Muscle layer of duodenum (tissue), 2 donors: ENCODE results near the gene CAVIN2.

Experiments
- H3K27ac ChIP-seq: one replicate; pipeline ENCODE4 v1.7.0; 2013; ENCODE audit warnings: mild to moderate bottlenecking, low read length
- H3K27me3 ChIP-seq: one replicate; pipeline ENCODE4 v1.7.0; 2013; ENCODE audit warnings: low read depth, mild to moderate bottlenecking, control low read depth, low read length
- H3K36me3 ChIP-seq, 2 donors: one replicate each; pipeline ENCODE4 v1.7.0; 2013; ENCODE audit warnings: low read length in 2 of 2, control low read depth in 1 of 2, mild to moderate bottlenecking in 1 of 2; ENCODE audit not compliant: insufficient read depth in 2 of 2, control insufficient read depth in 1 of 2
- H3K4me1 ChIP-seq, 2 donors: one replicate each; pipeline ENCODE4 v1.7.0; 2013; ENCODE audit warnings: low read length in 2 of 2, mild to moderate bottlenecking in 2 of 2, control low read depth in 1 of 2, moderate library complexity in 1 of 2; ENCODE audit not compliant: insufficient read depth in 2 of 2, control insufficient read depth in 1 of 2
- H3K4me3 ChIP-seq, 2 donors: one replicate each; pipeline ENCODE4 v1.7.0; 2013; ENCODE audit warnings: low read length in 2 of 2, low read depth in 1 of 2, mild to moderate bottlenecking in 1 of 2
- H3K9me3 ChIP-seq, 2 donors: one replicate each; pipeline ENCODE4 v1.7.0; 2013; ENCODE audit warnings: low read length in 2 of 2, control low read depth in 1 of 2, mild to moderate bottlenecking in 1 of 2; ENCODE audit not compliant: control insufficient read depth in 1 of 2
- donor health status: healthy.

The CAVIN2 gene

DNA sequence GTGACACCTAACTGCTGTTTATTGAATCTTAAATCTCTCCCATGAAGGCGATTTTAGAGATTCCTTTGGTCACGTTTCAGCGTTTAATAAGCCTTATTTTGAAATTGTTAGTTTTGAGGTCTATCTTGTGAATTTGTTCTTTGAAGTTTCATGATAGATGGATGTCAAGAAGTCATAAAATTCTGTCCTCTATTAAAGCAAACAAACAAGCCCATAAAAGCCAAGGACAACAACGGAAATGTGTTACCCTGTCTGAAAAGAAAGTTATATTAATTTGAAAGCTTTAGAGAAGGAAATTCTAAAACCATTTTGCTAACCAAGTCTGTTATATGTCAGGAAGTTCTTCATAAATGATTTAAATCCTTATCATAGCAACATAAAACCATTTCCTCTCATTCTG, 7.0 kb upstream of the CAVIN2 start:
- Histone ChIP-seq H3K4me3 (no peak overlapping the region), H3K36me3 (no peaks in the 10 kb centered on the region), H3K4me1 (no peaks in the 10 kb centered on the region), H3K27ac (no peak overlapping the region), H3K27me3 (no peaks in the 10 kb centered on the region), H3K9me3 (no peaks in the 10 kb centered on the region)

DNA sequence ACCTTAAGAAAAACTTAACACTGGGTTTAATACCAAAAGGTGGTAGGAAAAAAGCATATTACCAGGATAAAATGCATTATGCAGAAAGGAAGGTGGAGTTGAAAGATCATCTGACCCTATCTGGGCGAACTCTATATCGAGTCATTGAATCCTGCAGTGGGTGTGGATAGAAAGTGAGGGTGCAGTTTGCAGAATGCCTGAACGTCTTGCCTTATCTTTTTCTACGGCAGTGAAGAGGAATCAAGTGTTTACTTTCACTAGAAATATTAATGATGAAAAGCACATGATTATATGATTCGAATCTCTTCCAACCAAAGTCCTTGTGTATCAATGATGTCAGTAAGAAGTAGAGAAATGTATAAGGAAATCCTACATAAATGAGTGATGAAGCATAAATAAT, 4.3 kb upstream of the CAVIN2 start:
- Histone ChIP-seq H3K9me3 (no peaks in the 10 kb centered on the region), H3K36me3 (no peaks in the 10 kb centered on the region), H3K4me1 (peaks cover 0 to 18% of the 10 kb centered on the region in 2 donors), H3K27me3 (no peaks in the 10 kb centered on the region), H3K4me3 (no peak overlapping the region), H3K27ac (no peak overlapping the region)

DNA sequence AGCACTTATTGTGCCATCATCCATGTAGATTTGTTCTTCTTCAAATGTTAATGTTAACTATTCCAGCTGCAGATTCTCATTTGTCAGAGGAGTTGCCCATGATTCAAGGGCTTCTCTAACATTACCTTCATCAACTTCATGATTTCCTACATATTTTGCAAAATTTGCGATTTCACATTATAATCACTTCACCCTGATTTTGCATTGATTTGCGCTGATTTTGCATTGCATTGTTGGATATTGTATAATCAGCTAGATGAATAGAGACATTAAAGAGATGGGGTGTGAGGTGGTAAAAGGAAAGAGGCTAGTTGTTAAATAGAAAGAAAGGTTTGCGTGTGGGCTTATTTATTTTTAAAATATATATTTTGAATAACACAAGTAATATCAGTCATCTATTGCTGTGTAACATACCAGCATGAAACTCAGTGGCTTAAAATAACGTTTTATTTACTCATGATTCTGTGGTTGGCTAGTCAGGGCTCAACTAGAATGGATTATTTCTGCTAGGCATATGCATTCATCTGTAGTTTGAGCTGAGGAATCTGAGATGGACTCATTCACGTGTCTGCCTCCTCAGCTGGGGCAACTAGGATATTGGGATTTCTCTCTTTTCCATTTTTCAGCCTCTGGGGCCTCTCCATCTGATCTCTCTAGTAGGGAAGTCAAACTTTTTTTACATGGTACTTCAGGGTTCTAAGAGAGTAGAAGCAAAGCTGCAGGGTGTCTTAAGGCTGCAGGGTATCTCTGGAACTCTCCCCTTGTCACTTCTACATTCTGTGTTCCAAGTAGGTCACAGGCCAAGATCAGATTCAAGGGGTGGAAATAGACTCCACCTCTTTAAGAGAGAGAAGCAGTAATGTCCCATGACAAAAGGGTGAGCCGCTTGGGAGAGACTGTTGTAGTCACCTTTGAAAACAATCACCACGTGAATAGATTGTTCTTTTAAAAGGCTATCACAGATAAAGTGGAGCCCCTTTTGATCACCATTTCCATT, 2.2 kb upstream of the CAVIN2 start:
- H3K36me3 ChIP-seq: no peaks in the 10 kb centered on the region
- H3K27ac ChIP-seq: no peak overlapping the region
- no peak overlapping the region for H3K4me3 ChIP-seq

DNA sequence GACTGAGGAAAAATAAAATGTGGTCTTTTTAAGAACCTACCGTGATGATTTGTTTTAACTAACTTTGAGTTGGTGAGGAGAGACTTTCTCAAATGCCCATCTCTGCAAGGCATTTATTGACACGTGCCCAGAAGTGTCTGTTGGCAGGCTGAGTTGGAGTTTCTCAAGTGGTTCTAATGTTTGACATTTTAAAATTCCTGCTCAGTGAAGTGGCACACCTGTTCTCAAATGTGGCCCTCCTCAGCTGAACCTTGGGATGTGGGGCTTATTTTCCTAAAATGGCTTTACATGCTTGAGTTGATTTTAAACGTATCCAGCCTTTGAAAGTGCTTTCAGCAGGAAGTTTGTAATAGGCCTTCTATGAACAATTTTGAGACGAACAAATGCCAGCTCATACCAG, 876 bp upstream of the CAVIN2 start:
- H3K27ac ChIP-seq: peak overlapping the region; percentile 14
- H3K36me3 ChIP-seq: no peaks in the 10 kb centered on the region
- peak overlapping the region in 1 of 2 donors; percentile 68 for H3K4me3 ChIP-seq
- no peaks in the 10 kb centered on the region for H3K27me3 ChIP-seq
- peaks cover 0 to 24% of the 10 kb centered on the region in 2 donors for H3K4me1 ChIP-seq
- H3K9me3 ChIP-seq: no peaks in the 10 kb centered on the region

More for the DNA sequence above, 2.2 kb upstream of the CAVIN2 start:
- H3K27me3 ChIP-seq: no peaks in the 10 kb centered on the region
- H3K9me3 ChIP-seq: no peaks in the 10 kb centered on the region
- H3K4me1 ChIP-seq: peaks cover 0 to 24% of the 10 kb centered on the region in 2 donors

DNA sequence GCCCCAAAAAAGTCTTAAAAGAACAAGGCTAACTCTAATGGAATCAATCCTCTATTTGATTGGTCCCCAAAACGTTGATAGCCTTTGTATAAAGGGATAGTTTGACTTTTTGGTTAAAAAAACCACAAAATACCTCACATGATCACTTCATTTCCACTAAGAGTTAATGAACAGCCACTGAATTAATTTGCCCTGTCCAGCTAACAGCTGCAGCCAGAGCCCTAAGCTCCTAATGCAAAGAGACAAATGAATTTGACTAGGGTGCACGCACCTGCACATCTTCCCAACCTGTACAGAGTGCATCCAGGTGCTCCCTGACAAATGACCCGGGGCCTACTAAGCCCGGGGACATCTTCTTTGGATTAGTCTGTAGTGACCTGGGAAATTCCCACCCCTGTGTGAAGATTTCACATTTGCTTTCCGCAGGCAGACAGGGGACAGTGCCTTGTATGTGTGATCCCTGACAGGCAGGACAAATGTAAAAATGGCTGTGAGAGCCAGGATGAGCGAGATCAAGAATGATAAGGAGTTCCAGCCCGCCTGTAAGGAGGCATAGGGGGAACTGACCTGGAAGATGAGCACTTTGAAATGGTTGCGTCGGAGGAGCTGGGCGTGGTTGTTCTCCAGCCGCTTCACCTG, 893 bp downstream of the CAVIN2 start:
- H3K27me3 ChIP-seq: no peaks in the 10 kb centered on the region
- peak overlapping the region; percentile 72 for H3K27ac ChIP-seq
- no peaks in the 10 kb centered on the region for H3K9me3 ChIP-seq
- H3K4me3 ChIP-seq: peak overlapping the region; percentile 68 to 72
- peaks cover 0 to 24% of the 10 kb centered on the region in 2 donors for H3K4me1 ChIP-seq
- H3K36me3 ChIP-seq: no peaks in the 10 kb centered on the region

DNA sequence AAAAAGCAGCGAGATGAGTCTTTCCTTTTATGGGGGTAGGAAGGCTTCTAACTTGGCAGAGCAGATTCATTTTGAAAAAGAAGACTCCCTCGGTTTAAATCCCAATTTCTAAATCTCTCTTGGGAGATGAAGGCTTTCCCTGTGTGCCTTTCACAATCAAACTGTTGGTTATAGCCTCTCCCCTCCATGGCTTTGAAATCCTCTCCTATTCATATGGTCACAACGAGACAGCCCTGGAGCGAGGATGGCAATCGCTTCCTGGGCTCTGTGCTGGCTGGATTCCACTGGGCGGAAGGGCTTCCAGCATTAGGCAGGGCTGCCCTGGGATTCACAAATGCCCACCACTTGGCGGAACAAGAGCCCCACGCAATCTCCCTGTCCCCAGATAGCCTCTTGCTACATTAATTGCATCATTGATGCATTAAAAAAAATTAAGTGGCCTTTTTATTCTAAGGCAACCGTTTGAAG, 1.6 kb downstream of the CAVIN2 start:
- Histone ChIP-seq H3K27me3 (no peaks in the 10 kb centered on the region), H3K9me3 (no peaks in the 10 kb centered on the region), H3K36me3 (no peaks in the 10 kb centered on the region), H3K4me1 (peaks cover 0 to 24% of the 10 kb centered on the region in 2 donors), H3K4me3 (peak overlapping the region; percentile 68 to 72), H3K27ac (peak overlapping the region; percentile 72)

DNA sequence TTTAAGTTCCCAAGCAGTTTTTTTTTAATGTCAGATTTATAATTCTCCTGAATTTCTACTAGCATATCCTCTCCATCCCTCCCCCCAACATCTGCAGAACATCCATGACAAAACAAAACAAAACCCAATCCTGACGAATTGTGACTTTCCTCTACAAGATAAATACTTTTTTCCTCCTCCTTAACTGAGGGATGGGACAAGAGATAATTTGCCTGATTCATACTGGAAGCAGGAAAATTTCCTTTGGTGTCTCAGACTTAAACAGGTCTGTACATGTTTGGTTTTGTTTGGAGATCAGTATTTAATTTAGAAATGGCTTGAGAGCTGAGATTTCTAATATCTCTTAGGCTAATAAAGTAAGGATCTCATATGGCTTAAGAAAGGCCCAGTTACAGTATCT, 2.2 kb downstream of the CAVIN2 start:
- Histone ChIP-seq H3K27ac (peak overlapping the region; percentile 72), H3K4me1 (peaks cover 0 to 24% of the 10 kb centered on the region in 2 donors), H3K36me3 (no peaks in the 10 kb centered on the region), H3K4me3 (peak overlapping the region; percentile 68 to 72), H3K27me3 (no peaks in the 10 kb centered on the region), H3K9me3 (no peaks in the 10 kb centered on the region)

DNA sequence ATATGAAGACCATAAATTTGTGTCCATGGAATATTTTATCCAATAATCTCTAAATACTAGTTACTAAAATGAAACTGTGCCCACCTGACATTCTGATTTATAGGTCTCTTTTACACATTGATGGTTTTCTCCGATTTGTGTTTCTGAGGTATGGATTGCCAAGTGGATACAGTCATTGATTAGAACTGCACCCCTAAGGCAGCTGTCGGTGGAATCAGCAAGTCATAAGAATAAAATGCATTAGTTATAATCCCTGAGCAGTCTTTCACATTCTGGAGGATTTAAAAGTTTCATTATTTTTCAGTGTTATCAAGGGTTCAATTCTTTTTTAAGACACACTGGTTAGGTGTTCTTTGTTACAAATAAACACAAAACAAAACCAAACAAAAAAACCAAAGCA, 6.0 kb downstream of the CAVIN2 start:
- peaks cover 0 to 4% of the 10 kb centered on the region in 2 donors for H3K4me1 ChIP-seq

DNA sequence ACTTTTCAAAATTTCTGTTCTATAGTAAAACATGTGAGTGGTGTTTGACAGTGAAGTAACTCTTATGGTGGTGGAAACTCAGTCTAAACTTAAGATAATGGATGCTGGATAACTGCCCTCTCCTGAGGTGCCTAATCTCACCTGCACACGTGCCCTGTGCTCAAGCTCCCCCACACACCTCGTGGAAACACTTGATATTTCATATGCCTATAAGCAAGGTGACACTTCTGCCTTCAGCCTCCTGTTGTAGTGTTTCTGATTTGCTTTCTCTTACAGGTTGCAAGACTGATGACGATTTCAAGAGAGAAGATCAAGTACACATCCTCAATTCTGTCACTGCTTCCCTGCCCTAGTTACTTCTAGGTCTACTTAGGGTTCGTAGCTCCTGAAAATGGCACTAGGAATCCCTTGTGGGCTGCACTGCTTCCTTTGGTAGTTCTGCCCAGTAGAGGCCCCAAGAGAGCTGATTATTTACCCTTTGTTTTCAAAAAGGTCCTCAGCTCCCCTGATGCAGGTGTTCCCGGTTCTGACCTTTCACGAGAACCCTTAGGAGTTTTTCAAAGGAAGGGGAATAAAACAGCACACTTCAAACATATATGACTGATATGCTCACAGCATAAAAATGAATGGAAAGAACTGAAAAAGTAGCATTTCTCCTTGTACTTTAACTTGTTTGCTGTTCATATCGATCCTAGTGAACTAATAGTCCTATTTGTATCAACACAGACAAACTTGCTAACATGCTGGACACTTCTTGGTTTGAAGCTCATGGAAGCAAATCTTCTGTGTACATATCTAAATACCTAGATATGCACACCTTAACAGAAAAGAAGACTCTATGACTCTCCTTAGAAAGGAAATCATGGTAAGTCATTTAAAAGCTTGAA, 6.7 kb downstream of the CAVIN2 start:
- peak overlapping the region in 1 of 2 donors; percentile 0 for H3K4me3 ChIP-seq
- H3K27ac ChIP-seq: no peak overlapping the region
- H3K4me1 ChIP-seq: no peaks in the 10 kb centered on the region
- no peaks in the 10 kb centered on the region for H3K9me3 ChIP-seq
- no peaks in the 10 kb centered on the region for H3K27me3 ChIP-seq
- H3K36me3 ChIP-seq: peaks cover 0 to 6% of the 10 kb centered on the region in 2 donors

More for the DNA sequence above, 6.0 kb downstream of the CAVIN2 start:
- peaks cover 0 to 3% of the 10 kb centered on the region in 2 donors for H3K36me3 ChIP-seq
- no peaks in the 10 kb centered on the region for H3K27me3 ChIP-seq
- H3K27ac ChIP-seq: no peak overlapping the region
- H3K4me3 ChIP-seq: no peak overlapping the region
- H3K9me3 ChIP-seq: no peaks in the 10 kb centered on the region

DNA sequence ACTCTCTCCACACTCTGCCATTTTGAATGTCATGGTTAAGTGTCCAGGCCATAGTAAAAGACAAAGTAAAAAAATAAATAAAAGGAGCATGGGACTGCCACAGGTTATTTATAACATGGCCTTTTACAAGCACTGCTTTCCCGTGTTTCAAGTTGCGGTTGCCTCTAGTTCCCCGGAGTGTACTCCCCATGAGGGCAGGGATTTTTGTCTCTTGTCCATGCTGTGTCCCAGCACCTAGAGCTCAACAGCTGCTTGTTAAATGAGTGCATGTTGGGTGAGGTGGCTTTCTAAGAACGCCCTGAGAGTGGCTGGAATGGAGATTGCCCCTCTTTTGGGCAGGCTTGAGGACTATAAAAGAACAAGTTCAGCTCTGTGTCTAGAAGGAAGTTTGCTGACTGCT, 8.4 kb downstream of the CAVIN2 start:
- peaks cover 0 to 6% of the 10 kb centered on the region in 2 donors for H3K36me3 ChIP-seq
- H3K4me1 ChIP-seq: no peaks in the 10 kb centered on the region
- no peak overlapping the region for H3K4me3 ChIP-seq
- H3K27me3 ChIP-seq: no peaks in the 10 kb centered on the region
- no peak overlapping the region for H3K27ac ChIP-seq
- H3K9me3 ChIP-seq: no peaks in the 10 kb centered on the region
